NCI-H2171 treated with DMSO at 0.1 percent for 48 hours (cell line): ENCODE measurements around the gene AUTS2.
"Not testable (repeated sequence)": the region's sequence is repeated elsewhere in the genome, so short reads cannot be mapped to it uniquely, and the experiment has no call there.

Experiments
- DNase-seq: peaks from one replicate; lab custom pipeline; 2025; lab: John Stamatoyannopoulos, UW

Gene AUTS2

DNA sequence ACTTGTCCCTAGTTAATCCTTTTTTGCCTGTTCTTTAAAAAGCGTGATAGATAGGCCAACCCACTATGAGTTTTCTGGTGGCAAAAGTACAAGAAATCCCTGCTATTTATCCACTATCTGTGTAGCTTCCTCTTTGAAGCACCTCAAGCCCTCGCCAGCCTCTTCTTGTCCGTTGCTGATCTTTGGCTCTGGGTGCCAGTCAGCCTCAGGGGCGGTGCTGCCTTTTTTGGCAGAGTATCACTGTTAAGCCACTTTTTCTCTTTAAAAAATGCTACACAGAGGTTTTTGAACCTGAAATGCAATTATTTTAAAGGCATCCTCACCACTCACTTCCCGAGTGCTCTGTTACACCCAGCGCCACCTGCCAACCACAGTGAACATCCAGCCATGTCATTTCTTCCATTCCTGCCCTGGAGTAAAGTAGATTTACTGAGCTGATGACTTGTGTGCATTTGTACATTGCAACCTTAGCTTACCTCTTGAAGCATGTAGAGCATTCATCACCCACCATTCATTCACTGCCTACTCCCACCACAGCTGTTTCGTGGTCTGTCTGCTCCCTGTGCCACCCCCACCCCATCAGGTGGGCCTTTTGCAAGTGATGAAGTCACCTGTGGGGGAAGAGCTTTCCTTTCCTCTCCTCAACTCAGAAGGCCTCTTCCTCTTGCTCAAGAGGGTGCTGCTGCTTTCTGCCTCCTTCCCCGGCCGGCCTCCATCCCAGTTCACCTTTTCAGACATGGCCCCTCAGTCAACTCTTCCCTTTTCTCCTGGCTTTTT is 1119.5 kb downstream of the AUTS2 start:
- DNase-seq: no peak

DNA sequence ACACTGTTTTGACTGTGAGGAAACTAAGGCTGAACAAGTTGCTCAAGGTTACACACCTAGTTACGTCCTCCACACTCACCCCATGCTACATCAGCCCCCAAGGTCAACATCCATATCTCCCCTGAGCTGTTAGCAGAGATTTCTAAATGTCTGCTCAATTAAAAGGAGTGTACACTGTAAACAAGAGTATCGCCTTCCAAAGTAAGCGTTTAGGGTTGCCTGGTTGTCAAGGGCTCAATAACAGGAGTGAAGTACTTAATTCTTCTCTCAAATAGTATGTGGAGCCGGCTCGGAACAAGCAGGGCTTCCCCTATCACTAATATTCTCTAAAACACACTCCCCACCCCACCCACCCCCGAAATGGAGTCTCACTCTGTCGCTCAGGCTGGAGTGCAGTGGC is 1120.8 kb downstream of the AUTS2 start:
- DNase-seq: peak; percentile 55

DNA sequence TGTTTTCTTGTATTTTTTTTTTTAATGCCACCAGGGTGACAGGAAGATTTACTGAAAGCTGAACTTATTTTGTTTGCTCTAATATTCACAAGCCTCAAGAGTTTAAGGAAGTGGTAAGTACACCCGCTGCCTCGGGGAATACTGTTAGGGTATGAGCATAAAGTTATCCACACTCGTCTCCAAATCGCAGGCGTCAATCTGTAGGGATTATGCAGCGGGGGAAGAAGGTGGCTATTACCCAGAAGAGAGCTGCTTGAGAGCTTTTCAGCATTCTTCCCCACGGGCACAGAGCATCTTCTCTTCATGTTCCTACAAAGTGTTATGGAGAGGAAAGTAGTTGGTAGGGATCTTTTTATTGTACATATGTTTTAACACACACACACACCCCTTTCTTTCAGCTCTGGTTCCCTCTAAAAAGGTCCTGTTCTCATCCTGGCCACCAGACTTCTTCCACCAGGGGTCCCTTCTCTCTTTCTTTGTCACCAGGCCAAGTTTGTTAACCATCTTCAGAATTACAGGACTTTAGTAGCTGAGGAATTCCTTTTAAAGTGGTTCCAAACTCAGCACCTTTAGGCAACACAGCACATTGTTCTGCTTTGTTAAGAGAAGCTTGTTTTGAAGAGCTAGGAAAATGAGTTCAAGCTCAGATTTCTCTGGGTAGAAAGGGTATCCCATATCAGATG is 1122.1 kb downstream of the AUTS2 start:
- no peak for DNase-seq

DNA sequence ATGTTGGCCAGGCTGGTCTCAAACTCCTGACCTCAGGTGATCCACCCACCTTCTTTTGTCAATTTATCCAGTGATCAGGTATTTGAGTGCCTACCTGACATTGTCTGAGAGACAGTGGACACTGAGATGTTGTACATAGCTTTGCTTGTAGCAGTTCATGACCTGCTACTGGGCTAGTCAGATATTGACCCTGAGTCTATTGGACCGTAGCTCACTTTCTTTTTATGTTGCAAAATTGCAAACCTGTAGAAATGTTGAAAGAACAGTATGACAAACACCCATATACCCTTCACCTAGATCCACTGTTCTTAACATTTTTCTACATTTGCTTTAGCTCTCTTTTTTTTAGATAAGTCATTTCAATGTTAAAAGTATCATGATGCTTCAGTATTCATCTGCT is 1123.2 kb downstream of the AUTS2 start:
- no peak for DNase-seq

DNA sequence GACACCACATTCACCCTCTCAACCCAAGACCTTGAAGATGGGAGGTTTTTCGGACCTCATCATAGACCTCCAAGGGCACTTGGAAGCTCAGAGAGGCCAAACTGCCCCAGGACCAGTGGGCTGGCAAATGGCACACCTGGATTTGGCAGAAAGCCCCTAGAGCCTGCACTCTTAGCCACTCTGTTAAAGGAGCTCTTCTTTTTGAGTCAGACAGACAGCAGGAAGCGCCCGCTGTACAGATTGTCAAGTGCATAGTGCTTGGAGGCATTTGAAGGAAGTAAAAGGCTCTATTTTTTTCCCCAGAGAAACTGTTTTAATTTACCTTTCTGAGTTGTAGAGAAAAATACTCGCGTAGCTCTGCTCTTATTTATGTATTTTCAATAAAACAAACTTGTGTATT is 1125.1 kb downstream of the AUTS2 start:
- no peak for DNase-seq

DNA sequence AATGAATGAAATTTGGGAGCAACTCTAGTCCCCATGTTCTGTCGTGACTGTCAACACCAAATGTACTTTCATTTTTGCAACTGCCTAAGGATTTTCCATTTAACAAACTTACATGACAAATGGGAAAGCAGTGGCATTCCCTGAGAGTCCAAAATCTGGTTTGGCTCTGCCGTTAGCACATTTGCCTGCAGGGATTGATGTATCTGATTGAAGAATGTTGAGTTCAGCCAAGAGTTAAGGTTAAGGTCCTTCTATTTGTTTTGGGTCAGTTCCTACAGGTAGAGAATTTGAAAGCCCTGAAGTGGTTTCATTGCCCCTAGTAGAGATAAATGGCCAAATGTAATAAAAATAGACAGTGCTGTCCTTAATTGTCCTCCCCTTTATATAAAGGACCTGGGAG is 1127.2 kb downstream of the AUTS2 start:
- DNase-seq: no peak

DNA sequence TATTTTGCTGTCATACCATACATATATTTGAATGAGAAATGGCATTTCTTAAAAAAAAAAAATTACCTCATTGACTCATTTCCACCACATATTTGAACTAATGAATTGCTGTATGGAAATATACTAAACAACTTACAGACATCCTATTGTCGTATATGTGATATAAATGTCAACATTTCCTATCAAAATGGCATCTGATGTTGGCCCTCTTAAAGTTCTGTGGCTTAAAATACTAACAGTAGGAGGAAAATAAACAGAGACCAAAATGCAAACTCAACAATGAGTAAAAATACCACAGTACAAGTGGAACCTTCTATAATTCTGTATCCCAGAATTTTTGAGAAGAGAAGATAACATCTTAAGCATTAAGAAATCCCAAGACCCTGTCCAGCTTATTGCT is 1128.0 kb downstream of the AUTS2 start:
- DNase-seq: no peak

DNA sequence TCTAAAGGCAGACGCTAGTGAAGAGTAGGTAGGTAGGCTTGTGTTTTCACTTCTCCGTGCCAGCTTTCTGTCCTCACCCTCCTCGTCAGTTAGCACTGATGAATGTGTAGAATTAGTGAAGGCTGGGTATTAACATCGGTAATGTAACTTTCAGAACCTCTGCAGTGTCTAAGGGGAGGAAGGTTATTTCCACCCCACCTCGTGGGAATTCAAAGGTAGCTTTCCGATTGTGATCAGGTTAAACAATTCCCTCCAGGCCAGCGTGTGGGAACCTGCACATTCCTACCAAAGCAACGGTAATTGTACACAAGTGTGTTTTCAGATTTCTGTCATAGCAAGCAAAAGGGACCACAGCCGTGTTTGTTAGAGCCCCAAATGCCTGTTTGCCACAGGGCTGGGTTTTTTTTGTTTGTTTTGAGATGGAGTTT is 1128.7 kb downstream of the AUTS2 start:
- DNase-seq: no peak

DNA sequence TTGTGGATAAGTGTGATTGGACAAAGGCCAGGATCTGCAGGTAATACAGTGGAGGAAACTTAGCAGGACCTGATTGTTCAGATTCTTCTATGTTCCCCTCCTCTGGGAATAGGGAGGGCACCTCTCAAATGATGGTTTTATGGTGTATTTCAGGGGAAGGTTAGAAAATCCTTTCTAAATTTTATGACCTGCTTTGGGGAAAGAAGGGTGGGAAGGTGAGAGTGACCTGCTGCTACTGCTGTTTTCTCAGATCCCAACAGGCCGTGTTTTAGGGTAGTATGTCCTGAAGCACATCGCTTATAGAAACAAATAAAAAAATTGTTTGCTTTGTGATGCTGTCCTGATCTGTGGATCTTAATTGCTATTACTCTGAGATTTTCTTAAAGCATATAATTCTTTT is 1129.6 kb downstream of the AUTS2 start:
- DNase-seq: no peak

DNA sequence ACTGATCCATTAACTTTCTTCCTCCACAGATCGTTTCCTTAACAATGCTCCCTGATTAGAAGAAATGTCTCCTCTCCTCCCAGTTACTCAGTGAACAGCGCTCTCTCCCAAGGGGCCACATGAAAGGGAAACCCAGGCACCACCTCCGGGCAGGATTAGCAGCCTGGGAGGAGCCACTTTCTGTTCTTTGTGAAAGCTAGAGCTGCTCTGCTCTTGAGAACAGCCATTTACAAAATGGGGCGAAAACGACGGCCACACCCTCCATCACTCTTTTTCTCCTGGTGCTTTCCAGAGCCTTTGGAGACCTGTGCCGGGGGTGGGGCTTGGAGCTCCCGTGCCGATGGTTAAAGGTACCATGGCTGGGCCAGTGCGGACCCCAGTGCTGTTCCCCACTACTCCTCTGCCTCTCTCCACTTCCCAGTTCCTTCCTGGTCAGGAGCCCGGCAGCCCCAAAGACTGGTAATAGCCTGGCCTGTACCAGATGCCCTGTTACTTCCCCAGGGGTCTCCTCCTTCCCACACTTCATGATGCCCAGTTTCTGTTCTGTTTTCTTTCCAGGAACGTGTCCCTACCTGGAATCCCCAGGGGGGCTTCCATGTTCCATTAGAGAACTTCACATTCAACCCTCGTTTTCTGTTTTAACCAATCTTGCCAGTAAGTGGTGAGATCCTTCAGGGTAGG is 1130.7 kb downstream of the AUTS2 start:
- peak; percentile 35 for DNase-seq

DNA sequence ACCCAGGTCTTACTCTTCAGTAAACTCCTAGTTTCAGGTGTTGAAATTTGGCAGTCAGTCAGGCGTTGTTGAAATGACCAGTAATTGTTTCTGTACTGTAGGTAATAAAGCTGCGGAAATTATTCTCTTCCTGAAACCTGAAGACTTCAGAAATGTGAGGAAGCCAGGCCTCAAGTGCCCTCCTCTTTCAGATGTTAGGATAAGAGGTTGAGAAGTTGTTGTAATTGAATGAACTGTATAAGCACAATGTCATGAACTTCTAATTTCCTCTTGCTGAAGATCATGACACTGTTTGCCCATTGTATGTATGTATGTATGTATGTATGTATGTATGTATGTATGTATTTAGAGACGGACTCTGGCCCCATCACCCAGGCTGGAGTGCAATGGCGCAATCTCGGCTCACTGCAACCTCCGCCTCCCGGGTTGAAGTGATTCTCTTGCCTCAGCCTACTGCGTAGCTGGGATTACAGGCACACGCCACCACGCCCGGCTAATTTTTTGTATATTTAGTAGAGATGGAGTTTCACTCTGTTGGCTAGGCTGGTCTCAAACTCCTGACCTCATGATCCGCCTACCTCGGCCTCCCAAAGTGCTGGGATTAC is 1131.4 kb downstream of the AUTS2 start:
- DNase-seq: not testable (repeated sequence)

DNA sequence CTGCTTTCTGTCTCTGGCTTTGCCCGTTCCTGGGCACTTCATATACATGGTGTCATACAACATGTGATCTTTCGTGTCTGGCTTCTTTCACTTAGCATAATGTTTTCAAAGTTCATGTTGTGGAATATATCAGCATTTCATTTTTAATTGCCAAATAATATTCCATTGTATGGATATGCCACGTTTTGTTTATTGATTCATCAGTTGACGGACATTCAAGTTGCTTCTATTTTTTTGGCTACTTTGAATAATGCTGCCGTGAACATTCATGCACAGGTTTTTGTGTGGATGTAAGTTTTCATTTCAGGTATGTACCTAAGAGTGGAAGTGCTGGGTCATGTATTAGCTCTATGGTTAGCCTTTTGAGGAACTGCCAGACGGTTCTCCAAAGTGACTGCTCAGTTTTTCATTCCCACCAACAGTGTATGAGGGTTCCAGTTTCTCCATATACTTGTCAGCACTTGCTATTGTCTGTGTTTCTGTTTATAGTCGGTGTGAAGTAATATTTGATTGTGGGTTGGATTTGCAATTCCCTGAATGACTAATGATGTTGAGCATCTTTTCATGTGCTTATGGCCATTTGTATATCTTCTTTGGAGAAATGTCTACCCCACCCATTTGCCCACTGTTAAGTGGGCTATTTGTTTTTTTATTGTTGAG is 1132.3 kb downstream of the AUTS2 start:
- DNase-seq: no peak

DNA sequence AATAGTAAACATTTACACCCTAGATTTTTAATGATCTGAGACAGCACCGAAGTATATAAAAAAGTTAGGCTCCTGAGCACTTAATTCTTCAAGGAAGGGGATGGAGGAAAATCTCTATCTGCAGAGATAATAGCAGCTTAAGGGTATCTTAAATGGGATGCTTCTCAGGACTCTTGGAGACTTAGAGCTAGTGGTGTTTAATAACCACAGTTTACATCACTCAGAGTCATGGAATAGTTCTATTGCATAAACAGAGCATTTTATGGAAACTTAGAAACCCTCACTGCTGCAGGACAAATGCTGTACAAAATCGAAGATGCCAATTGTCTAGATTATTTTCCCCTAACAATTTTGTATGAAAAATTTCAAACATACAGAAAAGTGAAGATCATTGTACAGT is 1134.8 kb downstream of the AUTS2 start:
- DNase-seq: no peak

DNA sequence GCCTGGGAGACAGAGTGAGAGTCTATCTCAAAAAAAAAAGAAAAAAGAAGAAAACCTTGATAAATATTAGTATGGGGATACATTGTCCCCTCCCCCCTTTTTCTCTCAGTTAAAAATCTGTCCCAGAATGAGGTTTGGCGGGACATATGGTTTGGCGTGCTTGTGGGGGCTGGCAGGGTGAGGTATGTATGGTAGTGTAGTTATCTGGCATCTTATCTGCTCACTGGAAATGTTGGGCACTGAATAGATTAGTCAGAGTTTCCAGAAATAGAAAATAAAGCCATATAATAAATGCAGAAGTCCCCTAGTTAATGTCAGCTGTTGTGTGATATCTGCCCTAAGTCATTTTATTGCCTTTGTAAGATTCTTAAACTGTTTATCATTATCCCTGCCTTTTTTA is 1136.1 kb downstream of the AUTS2 start:
- no peak for DNase-seq

DNA sequence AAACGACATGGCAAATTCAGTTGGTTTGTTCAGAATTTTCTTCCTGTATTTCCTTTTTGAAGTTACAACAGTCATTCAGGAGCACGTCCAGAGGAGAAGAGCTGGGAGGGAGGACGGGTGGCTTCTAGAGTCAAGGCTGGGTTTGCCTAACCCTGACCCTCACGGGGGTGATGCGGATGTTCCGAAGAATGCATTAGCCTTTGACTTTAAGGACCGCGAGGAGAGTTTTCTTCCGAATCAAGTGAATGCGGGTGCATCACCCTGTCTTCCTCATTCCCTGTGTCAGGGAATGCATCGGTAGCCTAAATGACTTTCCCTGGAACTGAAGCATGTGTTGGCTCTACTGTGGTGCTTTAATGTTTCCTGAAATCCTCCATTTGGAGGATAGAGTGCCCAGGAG is 1137.0 kb downstream of the AUTS2 start:
- no peak for DNase-seq

DNA sequence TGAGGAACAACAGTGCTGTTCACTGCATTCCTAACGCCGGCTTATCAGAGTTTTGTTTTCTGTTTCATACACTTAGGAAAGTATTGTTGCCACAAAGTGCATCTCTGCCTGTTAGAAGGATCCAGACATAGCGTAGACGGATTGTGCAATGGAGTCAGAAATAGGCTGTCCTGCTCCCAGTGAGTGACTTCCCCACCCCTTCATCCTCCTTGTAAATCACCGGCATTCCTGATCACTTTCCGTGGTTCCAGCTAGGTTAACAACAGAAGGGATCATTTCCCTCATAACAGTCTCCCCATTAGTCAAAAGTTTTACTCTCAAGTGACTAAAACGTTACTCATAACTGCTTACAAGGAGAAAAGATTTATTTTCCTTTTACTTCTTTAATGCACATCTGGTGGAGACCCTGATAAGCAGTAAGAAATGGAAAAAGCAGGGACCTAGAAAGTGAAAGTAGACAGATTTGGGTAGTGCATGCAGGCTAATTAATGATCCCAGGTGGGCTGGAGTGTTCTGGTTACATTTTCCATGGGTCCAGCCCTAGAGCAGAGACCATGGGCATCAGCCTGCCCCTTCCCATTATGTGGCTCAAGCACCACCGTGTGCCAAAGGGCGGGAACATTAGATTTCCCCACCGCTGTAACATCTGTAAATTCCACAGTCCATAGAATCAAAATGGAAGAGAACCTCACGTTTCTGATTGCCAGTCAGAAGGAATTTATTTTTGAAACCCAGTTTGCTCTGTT is 1138.6 kb downstream of the AUTS2 start:
- no peak for DNase-seq

DNA sequence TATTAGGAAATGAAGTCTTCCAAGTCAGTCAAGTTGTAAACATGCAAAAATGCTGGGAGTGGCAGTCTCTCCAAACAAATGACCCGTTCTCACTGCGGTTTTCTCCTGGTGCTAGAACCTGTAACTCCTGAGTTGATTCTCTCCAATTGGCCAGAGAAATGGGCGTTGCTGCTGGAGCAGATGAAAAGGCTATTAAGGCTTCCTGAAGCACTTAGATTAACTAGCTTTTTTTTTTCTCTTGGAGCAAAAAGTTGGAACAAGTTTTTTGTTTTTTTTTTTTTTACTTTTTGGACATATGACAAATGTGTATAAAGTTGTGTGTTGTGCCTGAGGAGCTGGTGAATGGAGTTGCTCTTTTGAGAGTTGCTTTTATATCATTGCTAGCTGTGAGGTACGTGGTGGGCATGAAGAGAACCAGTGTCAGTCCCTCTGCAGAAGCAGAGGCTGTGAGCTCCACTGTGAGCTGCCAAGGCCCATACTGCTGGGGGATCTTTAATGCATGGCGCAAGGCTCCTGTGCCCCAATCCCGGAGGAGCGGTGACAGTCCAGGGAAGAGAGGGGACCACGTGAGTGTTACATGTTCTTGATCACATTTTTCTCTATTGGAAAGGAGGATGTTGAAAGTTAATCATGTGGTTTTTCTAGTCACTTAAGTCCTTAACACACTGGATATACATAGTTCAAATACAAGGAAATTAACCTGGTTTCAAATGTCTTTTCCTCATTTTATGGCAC is 1140.0 kb downstream of the AUTS2 start:
- DNase-seq: no peak

DNA sequence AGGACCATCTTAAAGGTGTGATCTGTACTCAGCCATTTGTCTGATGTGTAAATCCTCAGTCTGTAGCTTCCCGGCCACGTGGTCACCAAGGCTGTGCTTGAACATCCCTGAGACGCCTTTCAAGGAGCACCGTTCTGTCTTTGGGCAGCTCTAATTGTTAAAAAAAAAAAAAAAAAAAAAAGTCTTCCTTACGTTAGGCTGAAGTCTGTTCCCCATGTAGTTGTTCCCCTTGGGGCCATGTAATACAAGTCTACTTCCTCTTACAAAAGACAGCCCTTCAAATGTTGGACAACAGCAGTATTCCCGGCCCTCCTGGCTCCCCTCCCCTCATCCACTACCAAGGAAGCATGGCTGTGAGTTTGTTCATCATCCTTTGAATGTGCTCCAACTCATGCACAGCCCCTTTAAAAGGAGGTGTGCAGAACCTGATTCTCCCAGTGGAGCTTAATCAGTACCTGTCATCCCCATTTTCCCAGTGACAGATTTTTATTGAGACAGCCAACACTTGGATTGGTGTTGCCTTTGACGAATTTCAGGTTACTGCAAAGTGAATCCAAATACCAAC is 1141.5 kb downstream of the AUTS2 start:
- peak; percentile 39 for DNase-seq

DNA sequence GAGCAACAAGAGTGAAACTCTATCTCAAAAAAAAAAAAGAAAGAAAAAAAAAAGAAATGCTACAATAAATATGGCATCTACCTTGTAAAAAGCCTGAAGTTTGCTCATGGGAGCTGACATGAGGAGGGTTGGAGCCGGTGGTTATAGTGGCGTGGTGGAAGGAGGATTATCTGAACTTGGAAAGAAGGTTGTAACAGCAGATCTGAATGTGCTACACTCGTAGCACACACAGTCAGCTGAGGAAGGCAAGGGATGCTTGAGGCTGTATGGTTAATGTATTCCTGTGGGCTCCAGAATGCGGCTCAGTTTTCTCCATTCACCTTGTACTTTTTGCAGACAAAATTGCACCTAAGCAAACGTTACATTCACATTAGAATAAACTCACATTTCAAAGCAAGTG is 1143.4 kb downstream of the AUTS2 start:
- no peak for DNase-seq

DNA sequence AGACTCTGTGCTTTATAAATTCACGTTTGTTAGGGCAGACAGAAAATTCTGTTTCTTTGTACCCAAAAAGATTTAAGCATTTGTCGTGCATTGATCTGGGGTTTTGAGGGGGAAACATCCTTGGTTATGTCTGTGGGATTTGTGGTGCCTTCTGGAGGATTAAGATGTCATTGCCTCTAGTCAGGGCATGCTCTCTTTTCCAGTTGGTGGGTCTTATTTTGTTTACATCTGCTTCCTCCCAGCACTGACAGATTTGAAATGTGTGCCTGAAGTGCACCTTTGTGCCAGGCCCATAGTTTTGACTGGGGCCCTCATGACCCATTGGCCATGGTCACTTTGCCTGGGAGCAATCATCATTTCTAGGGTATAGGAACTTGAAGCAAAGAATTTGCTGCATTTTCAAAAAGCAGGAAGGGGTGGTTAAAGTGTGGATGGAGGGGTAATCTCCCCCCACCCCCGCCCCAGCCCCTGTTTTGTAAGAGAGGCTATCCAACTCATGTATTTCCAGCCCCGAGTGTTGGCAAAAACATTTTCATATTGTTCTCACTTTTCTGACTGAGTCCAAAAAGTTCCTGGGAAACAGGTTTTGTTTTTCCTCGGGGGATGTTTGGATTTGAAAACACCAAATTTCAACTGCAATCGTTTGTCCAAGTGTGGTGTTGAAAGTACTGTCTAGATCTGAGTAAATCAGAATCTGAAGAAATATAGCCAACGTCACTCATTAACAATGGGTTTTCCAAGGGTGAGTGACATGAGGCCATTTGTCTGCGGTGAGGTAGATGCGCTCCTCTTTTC is 1145.5 kb downstream of the AUTS2 start:
- peak; percentile 21 for DNase-seq
